Measurements from ENCODE around the gene IL17RE.

The IL17RE gene

GRCh38 chr3:9942164-9942563 is 39.5 kb downstream of the IL17RE start:
- no peak overlapping the region for H3K4me3 ChIP-seq (ENCODE audit: low read depth, low read length)
- DNase-seq (ENCODE audit: low read depth, low spot score): no peak
- no peak for TF ChIP-seq CTCF (IDR thresholded peaks at IDR 0.05; ENCODE audit: low read depth, low read length)
- in situ Hi-C loops (cut with HindIII; ENCODE audit: low sequenced_read_pairs): no loop called here

GRCh38 chr3:9942934-9943690 is 40.5 kb downstream of the IL17RE start:
- no peak for DNase-seq (ENCODE audit: low read depth, low spot score)
- TF ChIP-seq CTCF (IDR thresholded peaks at IDR 0.05; ENCODE audit: low read depth, low read length): no peak
- H3K4me3 ChIP-seq (ENCODE audit: low read depth, low read length): no peak overlapping the region

GRCh38 chr3:9944271-9944670 is 41.6 kb downstream of the IL17RE start:
- in situ Hi-C loops (cut with HindIII; ENCODE audit: low sequenced_read_pairs): no loop called here
- no peak overlapping the region for H3K4me3 ChIP-seq (ENCODE audit: low read depth, low read length)
- TF ChIP-seq CTCF (IDR thresholded peaks at IDR 0.05; ENCODE audit: low read depth, low read length): no peak
- no peak for DNase-seq (ENCODE audit: low read depth, low spot score)

More at GRCh38 chr3:9942934-9943690, 40.5 kb downstream of the IL17RE start:
- in situ Hi-C loops (cut with HindIII; ENCODE audit: low sequenced_read_pairs): no loop called here

GRCh38 chr3:9945358-9945757 is 42.7 kb downstream of the IL17RE start:
- no peak overlapping the region for H3K4me3 ChIP-seq (ENCODE audit: low read depth, low read length)
- in situ Hi-C loops (cut with HindIII; ENCODE audit: low sequenced_read_pairs): no loop called here
- TF ChIP-seq CTCF (IDR thresholded peaks at IDR 0.05; ENCODE audit: low read depth, low read length): no peak
- no peak for DNase-seq (ENCODE audit: low read depth, low spot score)

GRCh38 chr3:9946112-9947024 is 43.7 kb downstream of the IL17RE start:
- in situ Hi-C loops (cut with HindIII; ENCODE audit: low sequenced_read_pairs): no loop called here
- DNase-seq (ENCODE audit: low read depth, low spot score): peak; percentile 91
- peak overlapping the region; percentile 63 for H3K4me3 ChIP-seq (ENCODE audit: low read depth, low read length)
- TF ChIP-seq CTCF (IDR thresholded peaks at IDR 0.05; ENCODE audit: low read depth, low read length): peak; percentile 69

GRCh38 chr3:9947025-9947995 is 44.7 kb downstream of the IL17RE start:
- peak; percentile 58 for TF ChIP-seq CTCF (IDR thresholded peaks at IDR 0.05; ENCODE audit: low read depth, low read length)
- H3K4me3 ChIP-seq (ENCODE audit: low read depth, low read length): peak overlapping the region; percentile 63
- in situ Hi-C loops (cut with HindIII; ENCODE audit: low sequenced_read_pairs): no loop called here
- peak; percentile 71 for DNase-seq (ENCODE audit: low read depth, low spot score)
